Stimulated activated CD8-positive, alpha-beta memory T cell treated with anti-CD3 and anti-CD28 coated beads, Interleukin-7, amount 100 ng/mL, for 48 hours (primary cell): Measurements from ENCODE around the gene MAMDC4.
"Not testable (repeated sequence)": the region's sequence is repeated elsewhere in the genome, so short reads cannot be mapped to it uniquely, and the experiment has no call there.

ENCODE experiments used
- DNase-seq, 2 donors: peaks; one replicate each; pipeline ENCODE4 v3.0.0-alpha.2; 2020; ENCODE audit warnings: low read depth in 1 of 2; ENCODE audit errors: extremely low read depth in 1 of 2

MAMDC4 gene

DNA sequence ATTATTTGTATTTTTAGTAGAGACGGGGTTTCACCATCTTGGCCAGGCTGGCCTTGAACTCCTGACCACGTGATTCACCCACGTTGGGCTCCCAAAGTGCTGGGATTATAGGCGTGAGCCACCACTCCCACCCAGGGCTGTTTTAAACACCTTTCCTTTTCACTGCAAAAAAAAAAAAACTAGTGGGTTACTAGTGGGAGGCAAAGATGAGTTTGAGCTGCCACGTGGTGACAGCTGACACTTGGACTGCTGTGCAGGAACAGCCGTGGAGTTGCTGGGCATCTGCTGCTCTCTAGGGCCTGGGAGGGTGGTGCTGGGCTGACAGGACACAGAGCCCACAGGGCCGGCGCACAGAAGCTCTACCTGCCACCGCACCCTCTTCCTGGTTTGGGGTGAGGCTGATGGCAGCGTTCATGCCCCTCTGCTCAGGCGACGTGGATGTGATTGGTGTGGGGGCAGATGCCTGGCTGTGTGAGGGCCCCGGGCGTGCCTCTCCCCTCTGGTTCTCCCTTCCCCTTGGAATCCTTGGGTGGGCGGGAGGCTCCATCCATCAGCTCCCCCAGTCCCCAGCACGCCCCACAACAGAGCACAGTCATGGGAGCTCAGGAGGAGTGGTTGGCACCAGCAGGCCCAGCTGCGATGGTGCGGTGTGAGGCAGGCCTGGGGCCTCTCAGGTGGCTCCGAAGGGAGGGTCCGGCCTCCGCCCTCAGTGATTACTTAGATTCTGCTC, 27.5 kb upstream of the MAMDC4 start:
- no peak for DNase-seq

DNA sequence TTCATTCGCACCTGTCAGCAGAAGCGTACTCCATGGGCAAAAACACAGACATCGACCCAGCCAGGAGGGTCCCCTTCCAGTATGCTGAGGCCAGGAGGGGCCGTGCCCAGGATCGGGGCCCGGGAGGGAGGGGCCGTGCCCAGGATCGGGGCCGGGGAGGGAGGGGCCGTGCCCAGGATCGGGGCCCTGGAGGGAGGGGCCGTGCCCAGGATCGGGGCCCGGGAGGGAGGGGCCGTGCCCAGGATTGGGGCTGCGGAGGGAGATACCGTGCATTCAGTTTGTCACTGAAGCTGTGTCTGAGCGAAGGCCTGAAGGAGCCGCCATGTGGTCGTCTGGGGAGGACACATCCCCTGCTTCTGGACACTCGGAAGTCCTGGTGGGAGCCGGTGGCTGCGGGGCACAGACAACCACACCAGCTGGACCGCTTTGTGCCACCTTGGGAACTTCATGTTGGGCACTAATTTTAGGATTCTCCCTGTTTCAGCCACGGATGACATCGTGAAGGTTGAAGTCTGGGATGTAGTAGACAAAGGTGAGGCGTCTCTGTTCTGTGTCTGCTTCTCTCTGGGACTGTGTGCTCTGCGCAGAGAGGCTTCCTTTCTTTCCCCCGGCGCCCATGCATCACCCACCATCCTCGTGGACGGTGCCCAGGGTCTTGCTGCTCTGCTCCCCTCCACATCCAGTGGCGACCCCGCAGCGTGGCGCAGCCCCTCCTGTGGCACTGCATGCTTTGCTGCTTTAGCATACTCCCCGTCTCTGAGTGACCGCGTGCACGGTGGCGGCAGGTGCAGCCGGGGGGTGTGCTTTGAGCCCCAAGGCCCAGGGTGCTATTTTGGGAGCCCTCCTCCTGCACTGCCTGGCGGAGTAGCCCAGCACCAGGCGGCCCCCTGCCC, 26.6 kb upstream of the MAMDC4 start:
- no peak for DNase-seq

- no peak for DNase-seq
Measured at GRCh38 chr9:136826188-136826541, 26.0 kb upstream of the MAMDC4 start.

GRCh38 chr9:136826703-136827582, 25.2 kb upstream of the MAMDC4 start:
- no peak for DNase-seq

- DNase-seq: no peak
Measured at GRCh38 chr9:136827794-136828473, 24.2 kb upstream of the MAMDC4 start.

DNA sequence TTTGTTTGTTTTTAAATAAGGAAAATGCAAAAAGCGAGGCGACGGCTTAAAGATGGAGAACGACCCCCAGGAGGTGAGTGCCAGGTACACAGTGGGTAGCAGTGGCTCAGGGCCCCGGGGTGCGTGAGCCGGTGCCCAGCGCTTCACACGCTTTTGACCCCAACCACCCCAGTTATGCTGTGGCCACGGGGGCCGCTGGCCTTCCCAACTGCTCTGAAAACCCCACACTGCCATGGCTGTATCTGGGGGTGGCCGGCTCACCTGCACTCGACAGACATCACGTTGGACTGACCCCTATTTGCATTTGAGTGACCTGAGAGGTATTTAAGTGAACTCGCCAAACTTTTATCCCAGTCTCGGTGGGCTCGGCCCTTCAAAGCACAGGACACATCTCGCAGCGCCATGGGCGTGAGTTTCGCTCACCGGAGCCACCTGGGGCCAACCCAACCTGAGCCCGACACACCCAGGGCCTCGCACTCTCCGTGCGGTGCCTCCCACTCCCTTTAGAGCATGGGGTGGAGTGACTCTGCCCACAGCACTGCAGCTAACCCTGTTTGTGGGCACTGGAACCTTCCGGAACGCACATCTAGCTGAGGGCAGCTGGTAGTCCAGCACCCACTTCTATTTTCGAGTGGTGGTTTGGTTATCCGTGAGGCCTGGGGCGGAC, 23.5 kb upstream of the MAMDC4 start:
- no peak for DNase-seq

DNA sequence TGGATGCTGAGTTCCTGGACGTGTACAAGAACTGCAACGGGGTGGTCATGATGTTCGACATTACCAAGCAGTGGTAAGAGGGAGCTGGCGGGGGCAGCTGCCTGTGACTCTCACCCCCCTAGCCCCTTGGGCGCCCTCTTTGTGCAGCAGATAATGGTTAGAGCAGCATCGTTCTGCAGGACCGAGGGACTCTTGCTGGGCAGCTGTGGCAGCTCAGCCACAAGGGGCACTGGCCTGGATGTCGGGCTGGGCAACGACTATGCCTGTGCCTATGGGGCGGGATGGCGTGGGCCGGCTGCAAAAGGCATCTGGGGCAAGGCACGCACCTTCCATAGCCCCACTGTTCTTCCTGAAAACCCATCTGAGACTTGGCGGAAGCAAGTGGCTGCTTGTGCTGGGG, 22.7 kb upstream of the MAMDC4 start:
- DNase-seq: no peak

GRCh38 chr9:136829981-136830885, 21.9 kb upstream of the MAMDC4 start:
- DNase-seq: no peak

- DNase-seq: no peak
Measured at GRCh38 chr9:136831002-136831719, 21.0 kb upstream of the MAMDC4 start.

DNA sequence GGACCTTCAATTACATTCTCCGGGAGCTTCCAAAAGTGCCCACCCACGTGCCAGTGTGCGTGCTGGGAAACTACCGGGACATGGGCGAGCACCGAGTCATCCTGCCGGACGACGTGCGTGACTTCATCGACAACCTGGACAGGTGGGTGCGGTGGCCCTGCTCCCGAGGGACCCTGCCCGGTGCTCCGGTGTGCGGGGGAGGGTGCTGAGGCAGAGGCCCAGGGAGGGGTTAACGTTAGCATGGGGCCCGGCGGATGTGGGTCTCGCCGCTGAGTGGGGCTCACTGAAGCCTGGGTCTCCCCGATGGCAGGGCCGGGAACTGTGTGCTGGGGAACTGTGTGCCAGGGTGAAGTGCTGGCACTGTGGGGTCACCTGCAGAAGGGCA, 20.4 kb upstream of the MAMDC4 start:
- DNase-seq: no peak

GRCh38 chr9:136832581-136832980, 19.6 kb upstream of the MAMDC4 start:
- no peak for DNase-seq

GRCh38 chr9:136833381-136834048, 18.6 kb upstream of the MAMDC4 start:
- DNase-seq: not testable (repeated sequence)

DNA sequence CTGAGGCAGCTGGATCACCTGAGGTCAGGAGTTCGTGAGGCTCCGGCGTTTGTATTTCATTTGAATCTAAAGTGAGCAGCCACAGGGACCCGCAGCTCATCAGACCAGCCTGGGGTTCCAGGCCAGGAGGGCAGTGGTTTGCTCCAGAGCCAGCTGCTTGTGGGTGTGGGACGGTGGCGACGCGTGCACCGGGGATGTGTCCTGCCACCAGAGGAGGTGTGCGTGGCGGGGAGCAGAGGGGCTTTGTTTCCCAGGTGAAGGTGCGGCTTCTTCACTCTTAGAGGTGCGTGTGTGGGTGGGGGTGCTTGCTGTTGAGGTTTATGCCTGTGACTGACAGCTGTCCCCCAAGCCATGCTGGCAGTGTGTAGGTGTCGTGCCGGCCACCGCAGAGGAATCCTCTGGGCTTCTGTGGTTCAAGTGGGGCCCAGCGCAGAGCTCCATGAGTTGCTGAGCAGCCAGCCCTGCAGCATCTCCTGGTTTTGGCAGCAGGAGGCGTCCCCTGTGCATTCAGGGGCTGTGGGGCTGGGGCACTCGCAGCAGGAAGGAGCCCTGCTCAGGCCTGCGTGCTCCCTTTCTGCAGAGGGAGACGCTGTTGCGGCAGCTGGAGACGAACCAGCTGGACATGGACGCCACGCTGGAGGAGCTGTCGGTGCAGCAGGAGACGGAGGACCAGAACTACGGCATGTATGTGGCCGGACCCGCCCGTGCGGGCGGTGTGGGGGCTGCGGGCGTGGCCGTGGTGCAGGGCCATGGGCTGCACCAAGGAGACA, 16.8 kb upstream of the MAMDC4 start:
- DNase-seq: no peak

DNA sequence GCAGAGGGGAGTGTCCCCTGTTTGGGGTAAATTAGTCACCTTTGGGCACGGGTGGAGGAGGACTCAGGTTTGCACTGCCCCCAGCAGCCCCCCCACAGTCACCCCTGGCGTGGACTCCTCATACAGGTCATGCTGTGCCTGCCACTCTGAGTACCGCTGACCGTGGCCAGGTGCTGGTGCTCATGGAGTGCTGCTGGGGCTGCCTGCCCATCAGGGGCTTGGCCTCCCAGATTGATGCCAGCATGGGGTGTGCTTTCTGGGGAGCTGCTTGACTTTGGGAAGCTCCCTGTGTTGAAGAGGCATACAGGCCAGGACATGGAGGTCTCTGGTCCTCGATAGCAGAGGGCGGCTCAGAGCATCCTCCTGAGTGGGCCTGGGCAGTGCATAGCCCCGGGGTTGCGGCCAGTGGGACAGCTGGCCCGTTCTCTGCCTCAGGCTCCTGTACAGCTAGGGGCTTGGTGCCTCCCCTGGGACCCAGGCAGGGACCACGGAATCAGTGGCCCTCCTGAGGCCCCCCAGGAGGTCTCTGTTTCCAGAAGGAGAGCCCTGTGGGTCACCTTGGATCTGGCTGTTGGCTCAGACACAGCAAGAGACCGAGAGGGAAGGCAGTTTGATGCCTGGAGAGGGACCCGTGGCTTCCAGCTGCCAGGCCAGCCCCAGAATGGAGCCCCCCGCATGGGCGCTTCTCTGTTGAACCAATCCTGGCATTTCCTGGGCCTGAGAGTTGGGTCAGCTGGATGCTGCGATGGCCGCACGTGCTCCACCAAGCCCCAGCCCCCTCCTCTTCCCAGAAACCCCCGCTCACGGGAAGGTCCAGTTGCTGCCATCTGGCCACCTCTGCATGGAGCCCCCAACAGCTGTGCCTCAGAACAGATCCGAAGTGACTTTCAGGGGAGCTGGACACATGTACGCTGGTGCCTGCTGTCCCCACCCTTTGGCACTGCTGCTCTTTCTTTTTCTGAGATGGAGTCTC, 15.9 kb upstream of the MAMDC4 start:
- no peak for DNase-seq

- DNase-seq: no peak
Measured at GRCh38 chr9:136837146-136837855, 14.8 kb upstream of the MAMDC4 start.
